A549 (cell line): ENCODE results near the gene DLK2. TPM values are rescaled to one million over a fixed set of nuclear protein-coding genes. Genes with fewer than 3 reads are reported as not detected.

ENCODE experiments used
- ATAC-seq, 2 experiments: fragments of 200-7000 bp in 1 of 2; fragments of >200 bp in 1 of 2; cut with Nextera tagmentation in 1 of 2; cut with Tn5 transposase in 1 of 2; 3 replicates each; pipeline versions ENCODE4 v1.8.0 to v1.9.1; 2018 to 2020; ENCODE audit warnings: mild to moderate bottlenecking in 1 of 2, moderate library complexity in 1 of 2
- CTCF ChIA-PET: fragments of 300-600 bp; sonication (Branson Sonifier 250); formaldehyde crosslinking; extraction: SDS; loops from one replicate; lab custom pipeline; 2021; ENCODE audit warnings: antibody characterized with exemption, inconsistent platforms; lab: Yijun Ruan, JAX
- POLR2A ChIA-PET: fragments of 350-600 bp; formaldehyde crosslinking; extraction: SDS; loops from one replicate; lab custom pipeline; 2021; ENCODE audit warnings: antibody characterized with exemption, inconsistent platforms; lab: Yijun Ruan, JAX
- DNase-seq, 2 experiments: peaks; one replicate each; pipeline versions ENCODE4 v3.0.0 to v3.0.0-alpha.2; 2011 to 2016; ENCODE audit warnings: low read depth in 1 of 2, low spot score in 1 of 2
- FAIRE-seq: peaks from 2 replicates; lab custom pipeline; 2011; peaks lifted over from hg19 to GRCh38; lab: Jason Lieb, UNC
- H3K27ac ChIP-seq, 2 experiments: fragments of >200 bp; sonication (Bioruptor Twin); formaldehyde crosslinking; 3 replicates each; pipeline ENCODE4 v1.5.1; 2016 to 2017
- H3K4me1 ChIP-seq: fragments of >200 bp; sonication (Bioruptor Twin); formaldehyde crosslinking; 3 replicates; pipeline ENCODE4 v1.6.1; 2016
- H3K4me2 ChIP-seq: fragments of >200 bp; sonication (Bioruptor Twin); formaldehyde crosslinking; 3 replicates; pipeline ENCODE4 v1.6.1; 2016
- H3K4me3 ChIP-seq: fragments of >200 bp; sonication (Bioruptor Twin); formaldehyde crosslinking; 3 replicates; pipeline ENCODE4 v1.5.1; 2016
- H3K9me3 ChIP-seq: fragments of >200 bp; sonication (Bioruptor Twin); formaldehyde crosslinking; 3 replicates; pipeline ENCODE4 v1.6.1; 2016
- BHLHE40 ChIP-seq: IDR thresholded peaks from 2 replicates; pipeline ENCODE4 v1.6.1; 2012; ENCODE audit warnings: low read depth, low read length, inconsistent platforms
- CHD4 ChIP-seq: fragments of 200-600 bp; sonication (generic); IDR thresholded peaks from 2 replicates; pipeline ENCODE4 v1.6.1; 2016; ENCODE audit warnings: antibody characterized with exemption, mild to moderate bottlenecking, borderline replicate concordance
- EHF ChIP-seq: fragments of 250-450 bp; sonication (Bioruptor Pico); IDR thresholded peaks from 2 replicates; pipeline ENCODE4 v1.5.0; 2020; ENCODE audit warnings: mild to moderate bottlenecking
- EP300 ChIP-seq, 2 experiments: fragments of >200 bp; sonication (Bioruptor Twin); formaldehyde crosslinking; IDR thresholded peaks; 2 replicates in 1 of 2; 3 replicates in 1 of 2; pipeline ENCODE4 v1.6.1; 2016 to 2017
- ESRRA ChIP-seq: fragments of 150-350 bp; IDR thresholded peaks from 2 replicates; pipeline ENCODE4 v1.6.1; 2014; ENCODE audit warnings: mild to moderate bottlenecking, low read length, borderline replicate concordance
- FOXS1 ChIP-seq: fragments of 250-450 bp; sonication (Bioruptor Pico); IDR thresholded peaks from 2 replicates; pipeline ENCODE4 v1.5.0; 2020; ENCODE audit warnings: mild to moderate bottlenecking, moderate library complexity
- GATA3 ChIP-seq: IDR thresholded peaks from 2 replicates; pipeline ENCODE4 v1.6.1; 2012; ENCODE audit warnings: borderline replicate concordance
- HDAC2 ChIP-seq: fragments of 200-600 bp; sonication (generic); IDR thresholded peaks from 2 replicates; pipeline ENCODE4 v1.6.1; 2016
- HEYL ChIP-seq: fragments of 250-450 bp; sonication (Bioruptor Pico); IDR thresholded peaks from 2 replicates; pipeline ENCODE4 v1.8.0; 2021; ENCODE audit warnings: mild to moderate bottlenecking, moderate library complexity
- HOXA7 ChIP-seq: fragments of 250-450 bp; sonication (Bioruptor Pico); IDR thresholded peaks from 2 replicates; pipeline ENCODE4 v1.5.0; 2020; ENCODE audit warnings: mild to moderate bottlenecking, moderate library complexity
- HOXB13 ChIP-seq: fragments of 250-450 bp; sonication (Bioruptor Pico); IDR thresholded peaks from 2 replicates; pipeline ENCODE4 v1.5.0; 2020; ENCODE audit warnings: low read depth, mild to moderate bottlenecking, moderate library complexity
- KDM5A ChIP-seq: fragments of 200-600 bp; sonication (generic); IDR thresholded peaks from 2 replicates; pipeline ENCODE4 v1.6.1; 2016; ENCODE audit warnings: antibody characterized with exemption, mild to moderate bottlenecking
- MAFK ChIP-seq: fragments of 450-650 bp; IDR thresholded peaks from 2 replicates; pipeline ENCODE4 v1.6.1; 2014; ENCODE audit not compliant: partially characterized antibody
- MAZ ChIP-seq: fragments of 150-350 bp; IDR thresholded peaks from 2 replicates; pipeline ENCODE4 v1.6.1; 2014; ENCODE audit warnings: antibody characterized with exemption, low read depth, low read length, borderline replicate concordance
- PHF8 ChIP-seq: fragments of 200-600 bp; sonication (generic); IDR thresholded peaks from 2 replicates; pipeline ENCODE4 v1.6.1; 2016; ENCODE audit warnings: low read depth, mild to moderate bottlenecking, antibody characterized with exemption, moderate library complexity, borderline replicate concordance
- POLR2A ChIP-seq: IDR thresholded peaks from 2 replicates; pipeline ENCODE4 v1.6.1; 2012; ENCODE audit warnings: mild to moderate bottlenecking, low read length
- POLR2AphosphoS2 ChIP-seq: conservative IDR thresholded peaks from 2 replicates; pipeline ENCODE4 v1.6.1; 2012; ENCODE audit warnings: low read length, improper control_type of control experiment, inconsistent platforms
- SMC3 ChIP-seq: fragments of >200 bp; sonication (Bioruptor Twin); formaldehyde crosslinking; IDR thresholded peaks from 3 replicates; pipeline ENCODE4 v1.6.1; 2018; ENCODE audit warnings: inconsistent platforms
- TP53 ChIP-seq: fragments of 250-450 bp; sonication (Bioruptor Pico); IDR thresholded peaks from 2 replicates; pipeline ENCODE4 v1.5.0; 2021; ENCODE audit warnings: mild to moderate bottlenecking, moderate library complexity
- ZC3H11A ChIP-seq: fragments of 450-650 bp; IDR thresholded peaks from 2 replicates; pipeline ENCODE4 v1.6.1; 2014; ENCODE audit warnings: antibody characterized with exemption, mild to moderate bottlenecking
- ZNF302 ChIP-seq: fragments of 250-450 bp; sonication (Bioruptor Pico); IDR thresholded peaks from 2 replicates; pipeline ENCODE4 v1.9.0; 2021; ENCODE audit warnings: inconsistent platforms, mild to moderate bottlenecking, moderate library complexity
- ZSCAN20 ChIP-seq: fragments of 250-450 bp; sonication (Bioruptor Pico); IDR thresholded peaks from 2 replicates; pipeline ENCODE4 v1.8.0; 2022; ENCODE audit warnings: mild to moderate bottlenecking, moderate library complexity
- WGBS: methylation state at CpG from one replicate; pipeline ENCODE4 v1.1.6; 2017; ENCODE audit errors: missing lambda C conversion rate; 5-methylcytosine and 5-hydroxymethylcytosine counted together
- polyA plus RNA-seq, 4 experiments: library from polyadenylated mRNA; depleted of rRNA in 3 of 4; stranded (reverse); fragments of >200 nt; fragmentation: RNase III in 1 of 4; extraction: RNeasy Plus Mini Kit Qiagen cat#74134 plus additional on column Dnase treatment in 1 of 4; gene quantifications; 2 replicates in 3 of 4; 3 replicates in 1 of 4; pipeline ENCODE4 v1.2.3, GENCODE V29; 2011 to 2017
- TF ChIP-seq, protein P1 (sequence below): fragments of 250-450 bp; sonication (Bioruptor Pico); IDR thresholded peaks from 2 replicates; pipeline ENCODE4 v1.5.0; 2020; ENCODE audit warnings: low read depth, mild to moderate bottlenecking, moderate library complexity
- TF ChIP-seq, protein P2 (sequence below): fragments of >200 bp; sonication (Bioruptor Twin); formaldehyde crosslinking; IDR thresholded peaks from 3 replicates; pipeline ENCODE4 v1.6.1; 2016
- TF ChIP-seq, protein P3 (sequence below): IDR thresholded peaks from 2 replicates; pipeline ENCODE4 v1.6.1; 2012; ENCODE audit warnings: low read depth, borderline replicate concordance
- TF ChIP-seq, protein P4 (sequence below): fragments of 250-450 bp; sonication (Bioruptor Pico); IDR thresholded peaks from 2 replicates; pipeline ENCODE4 v1.5.0; 2021; ENCODE audit warnings: mild to moderate bottlenecking, moderate library complexity, borderline replicate concordance

Gene DLK2
- polyA plus RNA-seq, 2 of the 4 experiments (the other 2 are of a cell fraction), result 2.5 to 2.9 TPM

DNA sequence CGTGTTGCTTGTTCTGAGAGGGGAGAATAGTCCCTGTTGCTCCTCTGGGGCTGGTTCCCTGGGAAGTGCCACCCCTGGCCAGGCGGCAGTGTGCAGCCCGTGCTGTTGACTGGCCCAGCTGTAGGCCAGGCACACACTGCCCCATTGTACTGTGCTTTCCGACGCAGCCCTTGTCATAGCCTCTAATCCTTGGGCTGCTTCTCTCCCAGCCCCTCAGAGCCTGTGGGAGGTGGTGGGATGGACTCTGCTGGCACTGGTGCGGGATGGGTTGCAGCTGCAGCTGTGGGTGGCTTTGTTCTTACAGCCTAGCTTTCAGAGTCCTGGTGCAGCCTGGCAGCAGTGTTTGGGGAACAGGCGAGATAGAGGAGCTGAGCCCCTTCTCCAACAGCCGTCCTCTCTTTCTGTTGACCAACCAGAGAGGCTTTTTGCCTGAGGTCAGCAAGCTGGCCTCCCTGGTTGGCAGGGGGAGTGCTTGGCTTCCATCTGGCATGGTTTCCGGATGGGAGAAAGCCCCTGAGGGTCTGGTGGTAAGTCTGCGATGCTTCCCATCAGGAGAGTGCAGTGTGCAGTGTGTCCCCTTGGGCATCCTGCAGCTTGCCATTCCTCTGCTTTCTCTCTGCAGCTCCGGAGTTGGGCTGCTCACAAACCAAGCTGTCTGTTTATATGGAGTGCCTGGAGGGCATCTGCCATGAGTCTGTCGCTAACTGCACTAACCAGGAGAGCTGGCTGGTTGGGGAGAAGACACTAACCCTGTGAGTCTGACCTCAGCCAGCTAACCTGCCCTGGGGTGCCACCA is 34.1 kb upstream of the DLK2 start:
- no peaks in the 10 kb centered on the region for H3K4me1 ChIP-seq
- POLR2A ChIA-PET, result no interaction called here
- WGBS, result 85% methylated on average over 11 of the region's 12 CpGs
- CTCF ChIA-PET, result interaction anchor here (0.6 to 3.9 kb wide), 4 partner anchors 12 to 525 kb away, joined by 3 to 22 read pairs (median 4); no protein-coding TSS in a partner anchor
- no peak overlapping the region for H3K4me2 ChIP-seq
- H3K27ac ChIP-seq, result no peak overlapping the region
- FAIRE-seq (no peak), ATAC-seq (no peak; a peak in 1 of 6 replicates), DNase-seq (no peak)
- H3K9me3 ChIP-seq, result no peaks in the 10 kb centered on the region
- no peak for TF ChIP-seq PHF8
- TF ChIP-seq BHLHE40, result no peak
- TF ChIP-seq, protein P1, sequence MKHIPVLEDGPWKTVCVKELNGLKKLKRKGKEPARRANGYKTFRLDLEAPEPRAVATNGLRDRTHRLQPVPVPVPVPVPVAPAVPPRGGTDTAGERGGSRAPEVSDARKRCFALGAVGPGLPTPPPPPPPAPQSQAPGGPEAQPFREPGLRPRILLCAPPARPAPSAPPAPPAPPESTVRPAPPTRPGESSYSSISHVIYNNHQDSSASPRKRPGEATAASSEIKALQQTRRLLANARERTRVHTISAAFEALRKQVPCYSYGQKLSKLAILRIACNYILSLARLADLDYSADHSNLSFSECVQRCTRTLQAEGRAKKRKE (CRISPR knock-in tag), result no peak
- no peak for TF ChIP-seq CHD4
- no peak for TF ChIP-seq HOXB13
- no peak for TF ChIP-seq TP53 (CRISPR knock-in tag)
- TF ChIP-seq HDAC2, result no peak
- no peak overlapping the region for H3K4me3 ChIP-seq

DNA sequence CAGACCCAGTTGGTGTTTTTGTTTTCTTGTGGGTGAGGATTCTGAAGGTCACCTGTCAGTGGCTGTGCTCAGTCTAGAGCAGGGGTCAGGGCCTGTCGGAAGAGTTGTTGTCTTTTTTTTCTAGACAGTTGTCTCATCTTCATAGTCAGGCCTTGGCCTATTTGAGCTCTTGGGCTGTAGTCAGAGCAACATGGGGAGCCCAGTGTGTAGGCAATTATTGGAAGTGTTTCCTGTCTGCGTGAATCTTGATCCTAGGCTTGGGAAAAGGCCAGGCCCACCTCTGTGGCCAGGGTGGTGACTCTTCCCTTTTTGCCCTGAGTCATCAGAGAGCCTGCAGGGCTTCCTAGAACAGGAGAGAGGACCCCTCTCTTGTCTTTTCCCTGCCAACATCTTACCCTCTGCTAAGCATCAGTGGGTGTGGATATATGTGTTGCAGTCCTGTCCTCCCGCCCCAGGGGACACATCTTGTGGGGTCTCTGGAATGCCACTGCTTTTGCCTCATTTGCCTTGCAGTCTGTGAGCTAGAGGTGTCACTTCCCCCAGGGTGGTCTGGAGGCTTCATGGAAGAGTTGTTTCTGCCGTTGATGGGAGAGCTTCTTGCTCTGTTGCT is 33.4 kb upstream of the DLK2 start:
- ChIA-PET CTCF (interaction anchor here (1.1 to 3.9 kb wide), 3 partner anchors 13 to 31 kb away, joined by 4 to 22 read pairs (median 4); no protein-coding TSS in a partner anchor), POLR2A (no interaction called here)
- no peak for ATAC-seq
- TF ChIP-seq EHF (CRISPR knock-in tag) (no peak), ZC3H11A (no peak), EP300 (IDR thresholded peaks at IDR 0.05) (no peak), ZNF302 (CRISPR knock-in tag) (no peak), POLR2A (no peak), HOXA7 (no peak), BHLHE40 (no peak), GATA3 (no peak), PHF8 (no peak), MAZ (no peak), TP53 (CRISPR knock-in tag) (no peak)
- 84% methylated on average over 4 of the region's 4 CpGs for WGBS
- H3K27ac ChIP-seq, result no peak overlapping the region
- no peak for DNase-seq
- no peaks in the 10 kb centered on the region for H3K9me3 ChIP-seq
- FAIRE-seq, result no peak
- no peaks in the 10 kb centered on the region for H3K4me1 ChIP-seq
- H3K4me3 ChIP-seq, result no peak overlapping the region
- H3K4me2 ChIP-seq, result no peak overlapping the region

DNA sequence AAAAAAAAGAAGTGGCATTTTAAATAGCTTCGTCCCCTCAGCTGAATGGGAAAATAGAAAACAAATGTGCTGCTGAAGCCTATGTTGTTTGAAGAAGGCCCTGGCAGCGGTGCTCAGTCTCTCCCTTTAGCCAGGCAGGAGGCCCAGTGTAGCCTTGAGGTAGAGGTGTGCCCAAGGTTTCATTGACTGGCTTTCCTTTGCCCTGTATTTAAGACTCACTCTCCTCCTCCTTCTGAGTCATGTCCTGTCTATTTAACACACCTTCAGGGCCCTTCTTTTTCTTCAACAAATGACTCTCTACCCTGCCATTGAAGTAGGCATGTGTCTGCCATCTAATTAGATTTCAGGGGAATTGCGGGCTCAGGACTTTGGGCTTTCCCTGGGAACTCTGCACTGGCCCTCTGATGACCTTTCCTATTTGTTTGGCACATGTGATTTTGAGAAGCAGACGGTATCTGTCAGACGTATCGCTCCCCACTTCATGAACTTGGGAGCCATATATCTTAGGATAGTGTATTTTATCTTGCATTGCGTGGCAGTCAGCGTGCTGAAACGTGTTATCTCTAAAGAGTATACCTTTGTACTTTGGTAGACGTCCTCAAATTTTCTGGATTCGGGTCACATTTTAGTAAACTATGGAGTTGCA is 26.4 kb upstream of the DLK2 start:
- H3K9me3 ChIP-seq, result no peaks in the 10 kb centered on the region
- TF ChIP-seq, protein P2, sequence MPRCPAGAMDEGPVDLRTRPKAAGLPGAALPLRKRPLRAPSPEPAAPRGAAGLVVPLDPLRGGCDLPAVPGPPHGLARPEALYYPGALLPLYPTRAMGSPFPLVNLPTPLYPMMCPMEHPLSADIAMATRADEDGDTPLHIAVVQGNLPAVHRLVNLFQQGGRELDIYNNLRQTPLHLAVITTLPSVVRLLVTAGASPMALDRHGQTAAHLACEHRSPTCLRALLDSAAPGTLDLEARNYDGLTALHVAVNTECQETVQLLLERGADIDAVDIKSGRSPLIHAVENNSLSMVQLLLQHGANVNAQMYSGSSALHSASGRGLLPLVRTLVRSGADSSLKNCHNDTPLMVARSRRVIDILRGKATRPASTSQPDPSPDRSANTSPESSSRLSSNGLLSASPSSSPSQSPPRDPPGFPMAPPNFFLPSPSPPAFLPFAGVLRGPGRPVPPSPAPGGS, result no peak
- TF ChIP-seq, protein P3, sequence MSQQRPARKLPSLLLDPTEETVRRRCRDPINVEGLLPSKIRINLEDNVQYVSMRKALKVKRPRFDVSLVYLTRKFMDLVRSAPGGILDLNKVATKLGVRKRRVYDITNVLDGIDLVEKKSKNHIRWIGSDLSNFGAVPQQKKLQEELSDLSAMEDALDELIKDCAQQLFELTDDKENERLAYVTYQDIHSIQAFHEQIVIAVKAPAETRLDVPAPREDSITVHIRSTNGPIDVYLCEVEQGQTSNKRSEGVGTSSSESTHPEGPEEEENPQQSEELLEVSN, result no peak
- TF ChIP-seq POLR2AphosphoS2 (no peak), SMC3 (no peak), HEYL (CRISPR knock-in tag) (no peak), KDM5A (no peak), FOXS1 (CRISPR knock-in tag) (no peak), MAFK (no peak), BHLHE40 (no peak), EP300 (IDR thresholded peaks at IDR 0.05) (no peak), ZC3H11A (no peak), ZNF302 (CRISPR knock-in tag) (no peak), ZSCAN20 (CRISPR knock-in tag) (no peak), ESRRA (no peak), EHF (CRISPR knock-in tag) (no peak)
- TF ChIP-seq, protein P4, sequence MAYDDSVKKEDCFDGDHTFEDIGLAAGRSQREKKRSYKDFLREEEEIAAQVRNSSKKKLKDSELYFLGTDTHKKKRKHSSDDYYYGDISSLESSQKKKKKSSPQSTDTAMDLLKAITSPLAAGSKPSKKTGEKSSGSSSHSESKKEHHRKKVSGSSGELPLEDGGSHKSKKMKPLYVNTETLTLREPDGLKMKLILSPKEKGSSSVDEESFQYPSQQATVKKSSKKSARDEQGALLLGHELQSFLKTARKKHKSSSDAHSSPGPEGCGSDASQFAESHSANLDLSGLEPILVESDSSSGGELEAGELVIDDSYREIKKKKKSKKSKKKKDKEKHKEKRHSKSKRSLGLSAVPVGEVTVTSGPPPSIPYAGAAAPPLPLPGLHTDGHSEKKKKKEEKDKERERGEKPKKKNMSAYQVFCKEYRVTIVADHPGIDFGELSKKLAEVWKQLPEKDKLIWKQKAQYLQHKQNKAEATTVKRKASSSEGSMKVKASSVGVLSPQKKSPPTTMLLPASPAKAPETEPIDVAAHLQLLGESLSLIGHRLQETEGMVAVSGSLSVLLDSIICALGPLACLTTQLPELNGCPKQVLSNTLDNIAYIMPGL, result no peak
- no peak overlapping the region; a peak in 1 of 6 replicates for H3K27ac ChIP-seq
- ATAC-seq, result no peak
- no peak for DNase-seq
- H3K4me3 ChIP-seq, result no peak overlapping the region
- POLR2A ChIA-PET, result no interaction called here
- CTCF ChIA-PET, result interaction anchor here (0.6 to 3.0 kb wide), 4 partner anchors 14 to 25 kb away, joined by 3 to 10 read pairs (median 3); no protein-coding TSS in a partner anchor
- H3K4me2 ChIP-seq, result no peak overlapping the region; the same call in 2 of the 3 replicates
- no peak for FAIRE-seq
- WGBS, result 91% methylated on average over 11 of the region's 11 CpGs
- peaks cover 22% of the 10 kb centered on the region; the same call in 2 of the 3 replicates for H3K4me1 ChIP-seq
